Cardiac septum (tissue), 1 donor: ENCODE data around the gene DNAJC11. TPM values are rescaled to one million over a fixed set of nuclear protein-coding genes. Genes with fewer than 3 reads are reported as not detected.
A peak's percentile ranks its signal among the peaks of the same experiment; 100 is the strongest.
"Not testable (repeated sequence)": the region's sequence is repeated elsewhere in the genome, so short reads cannot be mapped to it uniquely, and the experiment has no call there.

Experiments used
- DNase-seq: peaks from one replicate; pipeline ENCODE4 v3.0.0-alpha.2; 2020; ENCODE audit warnings: low spot score
- intact Hi-C: fragments of 100-400 bp; cut with DNase I; formaldehyde crosslinking; loops from one replicate; pipeline ENCODE4 v1.14.0; 2022
- total RNA-seq: library from RNA; stranded (reverse); fragmentation: NEBNext Ultra II Directional; extraction: Animal tissue kit (Norgen Biotek cat#: 25700); gene quantifications from one replicate; pipeline ENCODE4 v1.2.1, GENCODE V29; 2021
- donor health status: DM: no; HTN: no; CAD: no.

DNAJC11 gene
- total RNA-seq, 1 donor from 2014 or later = 49.4 TPM

GRCh38 chr1:6603915-6604558, 97.6 kb downstream of the DNAJC11 start:
- DNase-seq = peak; percentile 89
- intact Hi-C loops = loop anchor here (1.0 kb wide), 1 partner anchor 9 kb away; the partner anchor contains the start of gene PHF13

- intact Hi-C loops = loop anchor here (1.0 kb wide), 1 partner anchor 10 kb away; the partner anchor contains the start of gene PHF13
- DNase-seq = no peak
Observed at GRCh38 chr1:6603238-6603914, 98.2 kb downstream of the DNAJC11 start.

GRCh38 chr1:6602669-6603237, 98.9 kb downstream of the DNAJC11 start, which contains the start of gene KLHL21:
KLHL21 (minus strand) TSS chr1:6602869; CDS start chr1:6602817, 52 bp downstream.
- intact Hi-C loops = loop anchor here (1.0 kb wide), 1 partner anchor 11 kb away; the partner anchor contains the start of gene PHF13
- DNase-seq = peak; percentile 95

GRCh38 chr1:6601923-6602668, 99.5 kb downstream of the DNAJC11 start:
- peak; percentile 80 for DNase-seq
- intact Hi-C loops = loop anchor here (2.0 kb wide), 1 partner anchor 23 kb away; the partner anchor contains the start of gene THAP3

- DNase-seq = peak; percentile 94
- intact Hi-C loops = loop anchor here (2.0 kb wide), 1 partner anchor 24 kb away; the partner anchor contains the start of gene THAP3
Observed at GRCh38 chr1:6601049-6601922, 100.3 kb downstream of the DNAJC11 start.

- intact Hi-C loops = loop anchor here (2.0 kb wide), 1 partner anchor 24 kb away; the partner anchor contains the start of gene THAP3
- no peak for DNase-seq
Observed at GRCh38 chr1:6600410-6601048, 101.1 kb downstream of the DNAJC11 start.

GRCh38 chr1:6599991-6600390, 101.6 kb downstream of the DNAJC11 start:
- not testable (repeated sequence) for DNase-seq
- intact Hi-C loops = loop anchor here (2.0 kb wide), 1 partner anchor 25 kb away; the partner anchor contains the start of gene THAP3

- intact Hi-C loops = no loop called here
- no peak for DNase-seq
Observed at GRCh38 chr1:6599141-6599975, 102.3 kb downstream of the DNAJC11 start.

- DNase-seq = no peak
- intact Hi-C loops = loop anchor here (1.0 kb wide), 1 partner anchor 17 kb away; no protein-coding TSS in a partner anchor
Observed at GRCh38 chr1:6597777-6598131, 103.9 kb downstream of the DNAJC11 start.

- intact Hi-C loops = no loop called here
- DNase-seq = no peak
Observed at GRCh38 chr1:6596886-6597776, 104.5 kb downstream of the DNAJC11 start.

- intact Hi-C loops = no loop called here
- DNase-seq = no peak
Observed at GRCh38 chr1:6596351-6596750, 105.3 kb downstream of the DNAJC11 start.

GRCh38 chr1:6594977-6595740, 106.5 kb downstream of the DNAJC11 start:
- intact Hi-C loops = no loop called here
- no peak for DNase-seq

GRCh38 chr1:6593810-6594209, 107.8 kb downstream of the DNAJC11 start:
- DNase-seq = no peak
- intact Hi-C loops = no loop called here

GRCh38 chr1:6592865-6593593, 108.6 kb downstream of the DNAJC11 start:
- intact Hi-C loops = no loop called here
- DNase-seq = no peak

- no peak for DNase-seq
- intact Hi-C loops = no loop called here
Observed at GRCh38 chr1:6592441-6592840, 109.2 kb downstream of the DNAJC11 start.
